ENCODE data around the gene CRHR2.

DNA sequence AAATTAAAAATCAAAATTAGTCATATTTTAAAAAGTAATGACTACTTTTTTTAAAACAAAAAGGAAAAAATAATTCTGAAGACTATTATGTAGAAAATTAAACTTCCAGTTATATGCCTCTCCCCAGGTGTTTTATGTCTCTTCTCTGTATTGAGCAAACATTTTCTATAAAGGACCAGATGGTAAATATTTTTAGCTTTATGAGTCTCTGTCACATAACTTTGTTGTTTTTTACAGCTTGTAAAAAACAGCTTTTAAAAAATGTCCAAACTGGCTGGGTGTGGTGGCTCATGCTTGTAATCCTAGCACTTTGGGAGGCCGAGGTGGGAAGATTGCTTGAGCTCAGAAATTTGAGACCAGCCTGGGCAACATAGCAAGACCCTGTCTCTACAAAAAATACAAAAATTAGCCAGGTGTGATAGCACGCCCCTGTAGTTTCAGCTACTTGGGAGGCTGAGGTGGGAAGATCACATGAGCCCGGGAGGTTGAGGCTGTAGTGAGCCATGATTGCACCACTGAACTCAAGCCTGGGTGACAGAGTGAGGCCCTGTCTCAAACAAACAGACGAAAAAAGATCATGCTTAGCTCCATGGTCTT lies 64.1 kb downstream of the CRHR2 start:
- TF ChIP-seq, protein P1, sequence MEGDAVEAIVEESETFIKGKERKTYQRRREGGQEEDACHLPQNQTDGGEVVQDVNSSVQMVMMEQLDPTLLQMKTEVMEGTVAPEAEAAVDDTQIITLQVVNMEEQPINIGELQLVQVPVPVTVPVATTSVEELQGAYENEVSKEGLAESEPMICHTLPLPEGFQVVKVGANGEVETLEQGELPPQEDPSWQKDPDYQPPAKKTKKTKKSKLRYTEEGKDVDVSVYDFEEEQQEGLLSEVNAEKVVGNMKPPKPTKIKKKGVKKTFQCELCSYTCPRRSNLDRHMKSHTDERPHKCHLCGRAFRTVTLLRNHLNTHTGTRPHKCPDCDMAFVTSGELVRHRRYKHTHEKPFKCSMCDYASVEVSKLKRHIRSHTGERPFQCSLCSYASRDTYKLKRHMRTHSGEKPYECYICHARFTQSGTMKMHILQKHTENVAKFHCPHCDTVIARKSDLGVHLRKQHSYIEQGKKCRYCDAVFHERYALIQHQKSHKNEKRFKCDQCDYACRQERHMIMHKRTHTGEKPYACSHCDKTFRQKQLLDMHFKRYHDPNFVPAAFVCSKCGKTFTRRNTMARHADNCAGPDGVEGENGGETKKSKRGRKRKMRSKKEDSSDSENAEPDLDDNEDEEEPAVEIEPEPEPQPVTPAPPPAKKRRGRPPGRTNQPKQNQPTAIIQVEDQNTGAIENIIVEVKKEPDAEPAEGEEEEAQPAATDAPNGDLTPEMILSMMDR (IDR thresholded peaks at IDR 0.05) = no peak
- TF ChIP-seq, protein P2, sequence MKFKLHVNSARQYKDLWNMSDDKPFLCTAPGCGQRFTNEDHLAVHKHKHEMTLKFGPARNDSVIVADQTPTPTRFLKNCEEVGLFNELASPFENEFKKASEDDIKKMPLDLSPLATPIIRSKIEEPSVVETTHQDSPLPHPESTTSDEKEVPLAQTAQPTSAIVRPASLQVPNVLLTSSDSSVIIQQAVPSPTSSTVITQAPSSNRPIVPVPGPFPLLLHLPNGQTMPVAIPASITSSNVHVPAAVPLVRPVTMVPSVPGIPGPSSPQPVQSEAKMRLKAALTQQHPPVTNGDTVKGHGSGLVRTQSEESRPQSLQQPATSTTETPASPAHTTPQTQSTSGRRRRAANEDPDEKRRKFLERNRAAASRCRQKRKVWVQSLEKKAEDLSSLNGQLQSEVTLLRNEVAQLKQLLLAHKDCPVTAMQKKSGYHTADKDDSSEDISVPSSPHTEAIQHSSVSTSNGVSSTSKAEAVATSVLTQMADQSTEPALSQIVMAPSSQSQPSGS (CRISPR knock-in tag; IDR thresholded peaks at IDR 0.05; ENCODE audit: borderline replicate concordance, low read depth) = no peak
- no peak for TF ChIP-seq MAX (CRISPR knock-in tag; IDR thresholded peaks at IDR 0.05)
- TF ChIP-seq TCF7 (CRISPR knock-in tag; IDR thresholded peaks at IDR 0.05; ENCODE audit: low read depth) = no peak
- TF ChIP-seq, protein P3, sequence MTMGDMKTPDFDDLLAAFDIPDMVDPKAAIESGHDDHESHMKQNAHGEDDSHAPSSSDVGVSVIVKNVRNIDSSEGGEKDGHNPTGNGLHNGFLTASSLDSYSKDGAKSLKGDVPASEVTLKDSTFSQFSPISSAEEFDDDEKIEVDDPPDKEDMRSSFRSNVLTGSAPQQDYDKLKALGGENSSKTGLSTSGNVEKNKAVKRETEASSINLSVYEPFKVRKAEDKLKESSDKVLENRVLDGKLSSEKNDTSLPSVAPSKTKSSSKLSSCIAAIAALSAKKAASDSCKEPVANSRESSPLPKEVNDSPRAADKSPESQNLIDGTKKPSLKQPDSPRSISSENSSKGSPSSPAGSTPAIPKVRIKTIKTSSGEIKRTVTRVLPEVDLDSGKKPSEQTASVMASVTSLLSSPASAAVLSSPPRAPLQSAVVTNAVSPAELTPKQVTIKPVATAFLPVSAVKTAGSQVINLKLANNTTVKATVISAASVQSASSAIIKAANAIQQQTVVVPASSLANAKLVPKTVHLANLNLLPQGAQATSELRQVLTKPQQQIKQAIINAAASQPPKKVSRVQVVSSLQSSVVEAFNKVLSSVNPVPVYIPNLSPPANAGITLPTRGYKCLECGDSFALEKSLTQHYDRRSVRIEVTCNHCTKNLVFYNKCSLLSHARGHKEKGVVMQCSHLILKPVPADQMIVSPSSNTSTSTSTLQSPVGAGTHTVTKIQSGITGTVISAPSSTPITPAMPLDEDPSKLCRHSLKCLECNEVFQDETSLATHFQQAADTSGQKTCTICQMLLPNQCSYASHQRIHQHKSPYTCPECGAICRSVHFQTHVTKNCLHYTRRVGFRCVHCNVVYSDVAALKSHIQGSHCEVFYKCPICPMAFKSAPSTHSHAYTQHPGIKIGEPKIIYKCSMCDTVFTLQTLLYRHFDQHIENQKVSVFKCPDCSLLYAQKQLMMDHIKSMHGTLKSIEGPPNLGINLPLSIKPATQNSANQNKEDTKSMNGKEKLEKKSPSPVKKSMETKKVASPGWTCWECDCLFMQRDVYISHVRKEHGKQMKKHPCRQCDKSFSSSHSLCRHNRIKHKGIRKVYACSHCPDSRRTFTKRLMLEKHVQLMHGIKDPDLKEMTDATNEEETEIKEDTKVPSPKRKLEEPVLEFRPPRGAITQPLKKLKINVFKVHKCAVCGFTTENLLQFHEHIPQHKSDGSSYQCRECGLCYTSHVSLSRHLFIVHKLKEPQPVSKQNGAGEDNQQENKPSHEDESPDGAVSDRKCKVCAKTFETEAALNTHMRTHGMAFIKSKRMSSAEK (CRISPR knock-in tag; IDR thresholded peaks at IDR 0.05; ENCODE audit: borderline replicate concordance) = no peak
